Pancreas (tissue), 10 donors: ENCODE data around the gene ST8SIA6. TPM values are rescaled to one million over a fixed set of nuclear protein-coding genes. Genes with fewer than 3 reads are reported as not detected.

Experiments
- ATAC-seq, 4 donors: fragments of 200-7000 bp; cut with Tn5 transposase; one replicate each; pipeline versions ENCODE4 v1.8.0 to v1.9.1; 2020; ENCODE audit warnings: mild to moderate bottlenecking in 4 of 4, moderate library complexity in 4 of 4
- DNase-seq, 6 donors: peaks; one replicate each; pipeline ENCODE4 v3.0.0-alpha.2; 2020
- FAIRE-seq: peaks from 2 replicates; lab custom pipeline; 2012; peaks lifted over from hg19 to GRCh38; lab: Jason Lieb, UNC
- H3K27ac ChIP-seq, 4 donors: fragments of 200-600 bp; sonication (generic); 1 replicate in 3 of 4; 2 replicates in 1 of 4; pipeline versions ENCODE4 v1.5.0 to v1.8.0; 2020
- H3K27me3 ChIP-seq, 4 donors: fragments of 200-600 bp; one replicate each; pipeline ENCODE4 v1.8.0; 2021
- H3K36me3 ChIP-seq, 3 donors: fragments of 200-600 bp; sonication (generic) in 1 of 3; one replicate each; pipeline versions ENCODE4 v1.5.0 to v1.8.0; 2020 to 2021
- H3K4me1 ChIP-seq, 3 donors: fragments of 200-600 bp; one replicate each; pipeline ENCODE4 v1.8.0; 2021
- H3K4me3 ChIP-seq, 4 donors: fragments of 200-600 bp; sonication (generic) in 2 of 4; one replicate each; pipeline versions ENCODE4 v1.5.0 to v1.8.0; 2020 to 2021
- H3K9me3 ChIP-seq, 4 donors: fragments of 200-600 bp; one replicate each; pipeline ENCODE4 v1.8.0; 2021
- CTCF ChIP-seq, 4 donors: fragments of 200-600 bp; sonication (generic) in 3 of 4; IDR thresholded peaks; one replicate each; pipeline versions ENCODE4 v1.5.0 to v1.8.0; 2021; ENCODE audit warnings: antibody characterized with exemption in 4 of 4
- WGBS, 2 donors: extraction: QIAGEN DNeasy Blood & Tissue Kit; methylation state at CpG; one replicate each; pipeline ENCODE4 v1.1.7; 2013; 5-methylcytosine and 5-hydroxymethylcytosine counted together
- intact Hi-C, 3 donors: fragments of 100-400 bp; cut with DNase I; formaldehyde crosslinking; loops; one replicate each; pipeline versions ENCODE4 v1.11.1 to v1.14.2; 2022
- polyA plus RNA-seq, 2 donors: library from polyadenylated mRNA; stranded (reverse); fragments of 200-250 nt; gene quantifications; one replicate each; pipeline ENCODE4 v1.2.3, GENCODE V29; 2013
- total RNA-seq, 6 donors: library from RNA; stranded (reverse); fragmentation: NEBNext Ultra II Directional in 4 of 6; extraction: Animal tissue kit (Norgen Biotek cat#: 25700) in 4 of 6; gene quantifications; one replicate each; pipeline versions ENCODE4 v1.2.1 to v1.2.4, GENCODE V29; 2021 to 2023
- donor health status: healthy with polysubstance abuse.
- donor health status: DM: no; HTN: no; CAD: no; lungs with moderate emphysema.
- donor health status: DM: no; HTN: no; CAD: no.
- donor health status: control.
- donor health status: control.
- donor health status: Bipolar disorder and iron deficiency.
- donor health status: DM: yes; HTN: yes; CAD: no.
- donor health status: DM: no; HTN: no; CAD: no.
- donor health status: DM: no; HTN: no; CAD: no.
- donor health status: DM: yes; HTN: yes; CAD: no.

Gene ST8SIA6
- total and polyA plus RNA-seq, 8 donors: 0.08 to 0.15 (median 0.12) TPM; not detected in 4

- intact Hi-C loops: no loop called here
- DNase-seq: no peak
- H3K27me3 ChIP-seq: no peaks in the 10 kb centered on the region
- FAIRE-seq: no peak
- H3K36me3 ChIP-seq: no peaks in the 10 kb centered on the region
- 67 to 77% methylated on average over 5 of the region's 5 CpGs for WGBS, 2 donors
- no peak for ATAC-seq
- H3K27ac ChIP-seq: no peak overlapping the region
- no peak overlapping the region for H3K4me3 ChIP-seq
- no peaks in the 10 kb centered on the region for H3K4me1 ChIP-seq
- TF ChIP-seq CTCF (IDR thresholded peaks at IDR 0.05): no peak
- H3K9me3 ChIP-seq: no peaks in the 10 kb centered on the region
Observed at GRCh38 chr10:17464545-17464944, 10.2 kb upstream of the ST8SIA6 start.

- ATAC-seq: no peak
- Histone ChIP-seq H3K9me3 (no peaks in the 10 kb centered on the region), H3K36me3 (no peaks in the 10 kb centered on the region), H3K4me3 (no peak overlapping the region), H3K4me1 (no peaks in the 10 kb centered on the region), H3K27me3 (peaks cover 0 to 12% (median 0%) of the 10 kb centered on the region in 4 donors), H3K27ac (no peak overlapping the region)
- TF ChIP-seq CTCF (IDR thresholded peaks at IDR 0.05): no peak
- intact Hi-C loops: no loop called here
- DNase-seq: no peak
- FAIRE-seq: no peak
Observed at GRCh38 chr10:17460756-17461155, 6.4 kb upstream of the ST8SIA6 start.

GRCh38 chr10:17457083-17457482 is 2.7 kb upstream of the ST8SIA6 start:
- H3K27me3 ChIP-seq: peaks cover 0 to 12% (median 5%) of the 10 kb centered on the region in 4 donors
- no peak overlapping the region for H3K27ac ChIP-seq
- intact Hi-C loops: no loop called here
- DNase-seq (no peak), FAIRE-seq (no peak), ATAC-seq (no peak)
- no peak for TF ChIP-seq CTCF (IDR thresholded peaks at IDR 0.05)
- no peak overlapping the region for H3K4me3 ChIP-seq
- H3K4me1 ChIP-seq: peaks cover 0 to 4% (median 0%) of the 10 kb centered on the region in 3 donors
- no peaks in the 10 kb centered on the region for H3K36me3 ChIP-seq
- 92 to 99% methylated on average over 2 of the region's 2 CpGs for WGBS, 2 donors
- no peaks in the 10 kb centered on the region for H3K9me3 ChIP-seq

GRCh38 chr10:17456032-17456548 is 1.7 kb upstream of the ST8SIA6 start:
- peaks cover 0 to 12% (median 5%) of the 10 kb centered on the region in 4 donors for H3K27me3 ChIP-seq
- FAIRE-seq: no peak

More at GRCh38 chr10:17456032-17456548, 1.7 kb upstream of the ST8SIA6 start:
- no peak for DNase-seq
- 87 to 90% methylated on average over 2 of the region's 2 CpGs for WGBS, 2 donors
- H3K9me3 ChIP-seq: no peaks in the 10 kb centered on the region
- no peaks in the 10 kb centered on the region for H3K36me3 ChIP-seq
- H3K4me3 ChIP-seq: no peak overlapping the region
- H3K4me1 ChIP-seq: peaks cover 0 to 4% (median 0%) of the 10 kb centered on the region in 3 donors
- H3K27ac ChIP-seq: no peak overlapping the region
- intact Hi-C loops: no loop called here
- no peak for TF ChIP-seq CTCF (IDR thresholded peaks at IDR 0.05)
- ATAC-seq: no peak
